ENCODE data around the gene MMEL1.

- no peak for TF ChIP-seq EP300 (IDR thresholded peaks at IDR 0.05)
- TF ChIP-seq, protein P1, sequence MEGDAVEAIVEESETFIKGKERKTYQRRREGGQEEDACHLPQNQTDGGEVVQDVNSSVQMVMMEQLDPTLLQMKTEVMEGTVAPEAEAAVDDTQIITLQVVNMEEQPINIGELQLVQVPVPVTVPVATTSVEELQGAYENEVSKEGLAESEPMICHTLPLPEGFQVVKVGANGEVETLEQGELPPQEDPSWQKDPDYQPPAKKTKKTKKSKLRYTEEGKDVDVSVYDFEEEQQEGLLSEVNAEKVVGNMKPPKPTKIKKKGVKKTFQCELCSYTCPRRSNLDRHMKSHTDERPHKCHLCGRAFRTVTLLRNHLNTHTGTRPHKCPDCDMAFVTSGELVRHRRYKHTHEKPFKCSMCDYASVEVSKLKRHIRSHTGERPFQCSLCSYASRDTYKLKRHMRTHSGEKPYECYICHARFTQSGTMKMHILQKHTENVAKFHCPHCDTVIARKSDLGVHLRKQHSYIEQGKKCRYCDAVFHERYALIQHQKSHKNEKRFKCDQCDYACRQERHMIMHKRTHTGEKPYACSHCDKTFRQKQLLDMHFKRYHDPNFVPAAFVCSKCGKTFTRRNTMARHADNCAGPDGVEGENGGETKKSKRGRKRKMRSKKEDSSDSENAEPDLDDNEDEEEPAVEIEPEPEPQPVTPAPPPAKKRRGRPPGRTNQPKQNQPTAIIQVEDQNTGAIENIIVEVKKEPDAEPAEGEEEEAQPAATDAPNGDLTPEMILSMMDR (IDR thresholded peaks at IDR 0.05), result peak; percentile 92 to 98 (median 96)
These were observed 84.7 kb downstream of the MMEL1 start for GRCh38 chr1:2548068-2548589.
